OCI-LY1 (cell line): ENCODE results near the gene RTP1.

ENCODE experiments used
- H2AFZ ChIP-seq: fragments of 200-600 bp; sonication (generic), shearing (Covaris generic); 2 replicates; pipeline ENCODE4 v1.6.0; 2014; ENCODE audit warnings: antibody characterized with exemption, mild to moderate bottlenecking, low read length
- H3F3A ChIP-seq: fragments of 200-600 bp; sonication (generic), shearing (Covaris generic); 2 replicates; pipeline ENCODE4 v1.6.0; 2014; ENCODE audit warnings: mild to moderate bottlenecking, antibody characterized with exemption, low read length, moderate library complexity; ENCODE audit not compliant: insufficient read depth
- H3K27ac ChIP-seq: fragments of 200-600 bp; sonication (generic); 2 replicates; pipeline ENCODE4 v1.5.1; 2014; ENCODE audit warnings: low read length, mixed run types, mild to moderate bottlenecking, low read depth; ENCODE audit not compliant: poor library complexity, severe bottlenecking
- H3K27me3 ChIP-seq: fragments of 200-600 bp; sonication (generic); 2 replicates; pipeline ENCODE4 v1.6.0; 2014; ENCODE audit warnings: antibody characterized with exemption, mild to moderate bottlenecking, low read length, moderate library complexity; ENCODE audit not compliant: insufficient read depth
- H3K36me3 ChIP-seq: fragments of 200-600 bp; sonication (generic); 2 replicates; pipeline ENCODE4 v1.6.1; 2014; ENCODE audit warnings: mild to moderate bottlenecking, antibody characterized with exemption, low read length, moderate library complexity, mixed read lengths; ENCODE audit not compliant: insufficient read depth
- H3K4me1 ChIP-seq: fragments of 200-600 bp; sonication (generic); 2 replicates; pipeline ENCODE4 v1.5.1; 2014; ENCODE audit warnings: mild to moderate bottlenecking, low read length, moderate library complexity; ENCODE audit not compliant: insufficient read depth, severe bottlenecking
- H3K4me2 ChIP-seq: fragments of 200-600 bp; sonication (generic), shearing (Covaris generic); 2 replicates; pipeline ENCODE4 v1.6.1; 2014; ENCODE audit warnings: low read length
- H3K4me3 ChIP-seq: fragments of 200-600 bp; sonication (generic); 2 replicates; pipeline ENCODE4 v1.5.1; 2014; ENCODE audit warnings: low read length, low read depth, mild to moderate bottlenecking, mixed read lengths; ENCODE audit not compliant: poor library complexity, severe bottlenecking
- H3K79me2 ChIP-seq: fragments of 200-600 bp; shearing (Covaris generic); 2 replicates; pipeline ENCODE4 v1.6.1; 2016; ENCODE audit warnings: mixed run types, low read length, mixed read lengths; ENCODE audit not compliant: insufficient read depth
- H3K9ac ChIP-seq: fragments of 200-600 bp; sonication (generic), shearing (Covaris generic); 2 replicates; pipeline ENCODE4 v1.6.1; 2014; ENCODE audit warnings: mild to moderate bottlenecking, low read length, mixed read lengths
- H3K9me2 ChIP-seq: fragments of 200-600 bp; sonication (generic), shearing (Covaris generic); 2 replicates; pipeline ENCODE4 v1.6.1; 2014; ENCODE audit warnings: low read depth, mild to moderate bottlenecking, low read length, mixed read lengths
- H3K9me3 ChIP-seq: fragments of 200-600 bp; shearing (Covaris generic); 2 replicates; pipeline ENCODE4 v1.6.1; 2014; ENCODE audit warnings: low read length, mixed read lengths
- H4K20me1 ChIP-seq: fragments of 200-600 bp; sonication (generic), shearing (Covaris generic); 2 replicates; pipeline ENCODE4 v1.6.0; 2016; ENCODE audit warnings: mild to moderate bottlenecking, low read length; ENCODE audit not compliant: insufficient read depth
- CTCF ChIP-seq: fragments of 200-600 bp; sonication (generic), shearing (Covaris generic); IDR thresholded peaks from 2 replicates; pipeline ENCODE4 v1.5.1; 2017; ENCODE audit warnings: mild to moderate bottlenecking, antibody characterized with exemption, low read length, moderate library complexity, mixed read lengths
- EZH2 ChIP-seq: fragments of 200-600 bp; sonication (generic), shearing (Covaris generic); IDR thresholded peaks from 2 replicates; pipeline ENCODE4 v1.8.0; 2017; ENCODE audit warnings: borderline replicate concordance, mixed run types, mild to moderate bottlenecking, antibody characterized with exemption, low read length, moderate library complexity, mixed read lengths

The RTP1 gene

GRCh38 chr3:187208159-187208558 is 10.9 kb downstream of the RTP1 start:
- H3K4me2 ChIP-seq, result no peak overlapping the region
- no peaks in the 10 kb centered on the region for H3K36me3 ChIP-seq
- no peak overlapping the region for H3K4me3 ChIP-seq
- no peaks in the 10 kb centered on the region for H3K9me2 ChIP-seq
- no peaks in the 10 kb centered on the region for H4K20me1 ChIP-seq
- H3K4me1 ChIP-seq, result no peaks in the 10 kb centered on the region
- H3F3A ChIP-seq, result no peaks in the 10 kb centered on the region
- H2AFZ ChIP-seq, result no peak overlapping the region
- no peak for TF ChIP-seq EZH2
- no peak for TF ChIP-seq CTCF
- H3K9ac ChIP-seq, result no peak overlapping the region
- H3K79me2 ChIP-seq, result no peaks in the 10 kb centered on the region
- no peaks in the 10 kb centered on the region for H3K9me3 ChIP-seq
- H3K27me3 ChIP-seq, result peaks cover 17% of the 10 kb centered on the region; the same call in 1 of the 2 replicates
- no peak overlapping the region for H3K27ac ChIP-seq

- Histone ChIP-seq H3K4me2 (no peak overlapping the region), H3K9ac (no peak overlapping the region), H3K27ac (no peak overlapping the region), H3K9me2 (no peaks in the 10 kb centered on the region), H4K20me1 (no peaks in the 10 kb centered on the region), H3K27me3 (peaks cover 17% of the 10 kb centered on the region; the same call in 1 of the 2 replicates), H3K79me2 (no peaks in the 10 kb centered on the region), H3K36me3 (no peaks in the 10 kb centered on the region), H3K4me3 (no peak overlapping the region), H3K9me3 (no peaks in the 10 kb centered on the region), H3K4me1 (no peaks in the 10 kb centered on the region), H3F3A (no peaks in the 10 kb centered on the region), H2AFZ (no peak overlapping the region)
- TF ChIP-seq EZH2 (no peak), CTCF (no peak)
Measured at GRCh38 chr3:187209491-187209890, 12.2 kb downstream of the RTP1 start.

- Histone ChIP-seq H3K9ac (no peak overlapping the region), H3K36me3 (no peaks in the 10 kb centered on the region), H3K4me2 (no peak overlapping the region), H2AFZ (no peak overlapping the region), H3K27ac (no peak overlapping the region), H4K20me1 (no peaks in the 10 kb centered on the region), H3K4me3 (no peak overlapping the region), H3K27me3 (peaks cover 17% of the 10 kb centered on the region; the same call in 1 of the 2 replicates), H3K9me3 (no peaks in the 10 kb centered on the region), H3K4me1 (no peaks in the 10 kb centered on the region), H3F3A (no peaks in the 10 kb centered on the region), H3K9me2 (no peaks in the 10 kb centered on the region), H3K79me2 (no peaks in the 10 kb centered on the region)
- TF ChIP-seq EZH2, result no peak
- no peak for TF ChIP-seq CTCF
Measured at GRCh38 chr3:187210091-187210490, 12.8 kb downstream of the RTP1 start.
